Neural progenitor cell (in vitro differentiated cells): ENCODE data around the gene SLC25A11.

ENCODE experiments used
- CTCF ChIP-seq: fragments of 200-600 bp; sonication (generic); IDR thresholded peaks from 2 replicates; pipeline ENCODE4 v1.5.1; 2017; ENCODE audit warnings: antibody characterized with exemption, mild to moderate bottlenecking
- EZH2 ChIP-seq: fragments of 200-600 bp; sonication (generic); IDR thresholded peaks from 2 replicates; pipeline ENCODE4 v1.6.1; 2017; ENCODE audit warnings: antibody characterized with exemption, mild to moderate bottlenecking, moderate library complexity
- EZH2phosphoT487 ChIP-seq: fragments of 200-600 bp; sonication (generic); IDR thresholded peaks from 2 replicates; pipeline ENCODE4 v1.6.1; 2017; ENCODE audit warnings: antibody characterized with exemption

- TF ChIP-seq CTCF (no peak), EZH2 (no peak), EZH2phosphoT487 (no peak)
Observed at GRCh38 chr17:4928881-4929280, 11.0 kb downstream of the SLC25A11 start.
